HG02759 (cell line): ENCODE measurements around the gene RTCA.

Experiments used
- ATAC-seq: cut with Tn5 transposase; IDR thresholded peaks from one replicate; pipeline ENCODE4 v1.9.1; 2021; ENCODE audit warnings: mild to moderate bottlenecking, moderate library complexity; ENCODE audit not compliant: unreplicated experiment

The RTCA gene

DNA sequence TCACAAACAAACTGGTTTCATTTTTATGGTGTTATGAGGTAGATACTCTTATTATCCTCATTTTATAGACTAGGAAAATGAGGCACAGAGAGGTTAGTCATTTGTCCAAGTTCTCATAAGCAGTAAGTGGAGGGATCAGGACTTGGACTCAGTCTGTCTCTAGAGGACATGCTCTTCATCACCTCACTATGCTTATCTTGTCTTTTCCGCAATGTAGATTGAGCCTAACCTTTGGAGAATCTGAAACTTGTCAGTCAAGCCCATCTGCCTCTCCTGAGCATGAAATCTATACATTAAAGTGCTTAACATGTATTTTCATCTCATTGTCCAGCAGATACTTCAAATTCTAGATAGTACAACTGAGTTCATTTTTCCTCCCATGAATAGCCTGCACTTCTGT, 74.5 kb downstream of the RTCA start:
- no peak for ATAC-seq

DNA sequence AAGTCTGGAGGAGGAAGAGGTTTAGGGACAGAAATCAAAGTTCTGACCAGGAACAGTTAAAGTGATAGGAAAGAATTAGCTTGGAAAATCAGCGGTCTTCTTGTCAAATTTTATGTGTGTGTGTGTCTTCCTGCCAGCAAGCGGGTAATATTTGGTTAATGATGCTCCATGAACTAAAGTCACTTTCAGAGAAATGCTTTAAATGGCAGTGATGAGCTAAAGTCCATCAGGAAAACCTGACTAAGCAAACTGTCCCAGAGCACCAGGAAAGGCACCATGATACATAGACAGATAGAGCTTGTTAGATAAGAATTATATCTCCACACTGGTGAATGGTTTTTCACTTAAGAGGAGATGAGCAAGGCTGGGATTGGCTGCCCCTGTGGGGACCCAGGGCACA, 76.3 kb downstream of the RTCA start:
- ATAC-seq = no peak
